ENCODE data around the gene FCHO2. TPM values are rescaled to one million over a fixed set of nuclear protein-coding genes. Genes with fewer than 3 reads are reported as not detected.

Gene FCHO2
- total RNA-seq, 1 donor: 18.8 TPM

GRCh38 chr5:73115399-73116051 is 159.7 kb downstream of the FCHO2 start:
- DNase-seq (ENCODE audit: low read depth): peak; percentile 81
- no peak overlapping the region for H3K4me3 ChIP-seq (ENCODE audit: low read depth, low read length)
- no peak for TF ChIP-seq CTCF (IDR thresholded peaks at IDR 0.05; ENCODE audit: insufficient read depth, low read length)

GRCh38 chr5:73116506-73116905 is 160.7 kb downstream of the FCHO2 start:
- no peak overlapping the region for H3K4me3 ChIP-seq (ENCODE audit: low read depth, low read length)
- no peak for DNase-seq (ENCODE audit: low read depth)
- no peak for TF ChIP-seq CTCF (IDR thresholded peaks at IDR 0.05; ENCODE audit: insufficient read depth, low read length)

- TF ChIP-seq CTCF (IDR thresholded peaks at IDR 0.05; ENCODE audit: insufficient read depth, low read length): no peak
- no peak overlapping the region for H3K4me3 ChIP-seq (ENCODE audit: low read depth, low read length)
- no peak for DNase-seq (ENCODE audit: low read depth)
These were observed 161.4 kb downstream of the FCHO2 start for GRCh38 chr5:73117088-73117740.

GRCh38 chr5:73118391-73118973 is 162.6 kb downstream of the FCHO2 start:
- no peak for TF ChIP-seq CTCF (IDR thresholded peaks at IDR 0.05; ENCODE audit: insufficient read depth, low read length)
- no peak overlapping the region for H3K4me3 ChIP-seq (ENCODE audit: low read depth, low read length)
- DNase-seq (ENCODE audit: low read depth): no peak

- no peak for DNase-seq (ENCODE audit: low read depth)
- no peak for TF ChIP-seq CTCF (IDR thresholded peaks at IDR 0.05; ENCODE audit: insufficient read depth, low read length)
- peak overlapping the region; percentile 75 for H3K4me3 ChIP-seq (ENCODE audit: low read depth, low read length)
These were observed 163.8 kb downstream of the FCHO2 start for GRCh38 chr5:73119451-73120157.

GRCh38 chr5:73120222-73121118 is 164.6 kb downstream of the FCHO2 start, which contains the start of gene TMEM171:
Gene TMEM171, plus strand, starts transcription at chr5:73120575. Its CDS starts 2,799 bp downstream, at chr5:73123374.
- DNase-seq (ENCODE audit: low read depth): peak; percentile 45
- no peak for TF ChIP-seq CTCF (IDR thresholded peaks at IDR 0.05; ENCODE audit: insufficient read depth, low read length)
- H3K4me3 ChIP-seq (ENCODE audit: low read depth, low read length): peak within 1 kb of the TSS; percentile 75

Measured in fibroblast of the aortic adventitia (primary cell).